Stromal cell of bone marrow (primary cell): Measurements from ENCODE around the gene GRPEL2.
A peak's percentile ranks its signal among the peaks of the same experiment; 100 is the strongest.

ENCODE experiments used
- DNase-seq: peaks from one replicate; pipeline ENCODE4 v3.0.0-alpha.2; 2012; ENCODE audit warnings: low read depth

The GRPEL2 gene, protein sequence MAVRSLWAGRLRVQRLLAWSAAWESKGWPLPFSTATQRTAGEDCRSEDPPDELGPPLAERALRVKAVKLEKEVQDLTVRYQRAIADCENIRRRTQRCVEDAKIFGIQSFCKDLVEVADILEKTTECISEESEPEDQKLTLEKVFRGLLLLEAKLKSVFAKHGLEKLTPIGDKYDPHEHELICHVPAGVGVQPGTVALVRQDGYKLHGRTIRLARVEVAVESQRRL

DNA sequence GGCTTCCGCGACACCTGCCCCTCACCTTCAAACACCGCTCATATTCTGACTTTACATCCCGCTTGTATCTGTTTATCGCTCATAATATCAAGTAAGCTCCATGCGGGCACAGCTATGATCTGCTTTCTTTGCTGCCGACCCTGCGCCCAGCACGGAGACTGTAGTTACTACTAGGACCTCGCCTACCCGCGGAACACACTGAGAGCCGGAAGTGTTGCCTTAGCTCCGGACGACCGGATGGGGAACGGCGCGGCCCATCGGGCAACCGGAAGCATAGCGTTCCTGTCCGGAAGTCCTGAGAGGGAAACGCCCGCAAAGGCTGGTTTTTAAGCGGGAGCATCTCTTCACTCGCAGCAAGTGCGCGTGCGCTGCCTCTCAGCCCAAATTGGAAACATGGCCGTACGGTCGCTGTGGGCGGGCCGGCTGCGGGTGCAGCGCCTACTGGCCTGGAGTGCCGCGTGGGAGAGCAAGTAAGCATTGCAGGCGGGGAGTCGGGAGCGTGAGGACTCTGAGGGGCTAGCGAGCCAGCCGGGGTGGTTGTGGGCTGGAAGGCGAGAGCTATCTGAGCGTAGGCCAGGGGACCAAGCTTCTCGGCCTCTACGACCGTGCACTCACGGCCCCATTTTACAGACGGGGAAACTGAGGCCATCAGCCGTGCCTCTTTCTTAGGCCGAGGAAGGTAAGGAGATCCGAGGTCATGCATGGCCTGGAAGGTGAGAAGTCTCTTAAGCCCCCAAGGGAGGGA lies at the start of gene GRPEL2:
Gene GRPEL2 (plus strand): TSS at position 353 of the 745 bp plus-strand sequence. CDS start 41 bp downstream, at position 394.
- DNase-seq = peak; percentile 96

DNA sequence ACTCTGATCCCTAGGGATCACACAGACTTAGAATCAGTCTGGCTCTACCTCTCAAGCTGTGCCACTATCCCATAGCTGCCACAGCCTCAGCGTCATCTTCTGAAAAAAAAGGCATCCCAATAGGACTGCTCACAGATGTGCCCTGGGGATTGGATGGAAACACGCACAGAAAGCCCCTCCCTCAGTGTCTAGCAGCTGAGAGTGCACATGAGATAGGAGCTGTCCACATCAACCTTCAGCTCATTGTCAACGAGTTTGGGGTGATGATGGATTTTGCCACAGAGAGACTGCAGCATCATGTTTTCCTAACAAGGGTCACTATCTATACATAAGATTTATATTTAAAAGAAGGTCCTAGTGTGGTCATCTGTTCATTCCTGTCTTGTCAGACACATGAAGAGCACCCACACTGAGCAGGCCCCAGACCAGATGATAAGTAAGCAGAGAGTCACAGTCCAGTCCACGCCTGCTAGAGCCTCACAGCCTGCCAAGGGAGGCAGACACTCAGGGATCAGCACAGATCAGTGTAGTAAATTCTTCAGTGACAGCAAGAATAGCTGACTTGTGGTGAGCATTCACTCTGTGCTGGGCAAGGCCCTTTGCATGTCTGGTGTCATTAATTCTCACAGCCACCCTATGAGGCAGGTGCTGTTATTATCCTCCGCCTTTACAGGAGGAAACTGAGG lies 47.8 kb upstream of the GRPEL2 start:
- no peak for DNase-seq

DNA sequence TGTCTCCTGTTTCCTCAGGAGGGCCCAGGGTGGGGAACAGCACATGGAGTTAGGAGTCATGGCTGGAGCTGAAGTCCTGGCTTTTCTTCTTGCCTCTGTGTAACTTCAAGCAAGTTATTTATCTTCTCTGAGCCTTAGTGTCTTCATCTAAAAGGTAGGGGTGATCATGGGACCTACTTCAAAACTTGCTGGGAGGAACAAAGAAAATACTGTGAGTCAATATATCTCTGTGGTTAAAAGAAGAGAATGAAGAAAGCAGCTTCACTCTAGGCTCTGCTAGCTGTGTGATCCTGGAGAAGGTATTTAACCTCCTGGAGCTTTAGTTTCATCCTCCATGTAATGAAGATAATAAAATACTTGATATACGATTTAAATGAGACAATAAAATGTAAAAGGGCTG lies 47.1 kb upstream of the GRPEL2 start:
- DNase-seq = no peak

DNA sequence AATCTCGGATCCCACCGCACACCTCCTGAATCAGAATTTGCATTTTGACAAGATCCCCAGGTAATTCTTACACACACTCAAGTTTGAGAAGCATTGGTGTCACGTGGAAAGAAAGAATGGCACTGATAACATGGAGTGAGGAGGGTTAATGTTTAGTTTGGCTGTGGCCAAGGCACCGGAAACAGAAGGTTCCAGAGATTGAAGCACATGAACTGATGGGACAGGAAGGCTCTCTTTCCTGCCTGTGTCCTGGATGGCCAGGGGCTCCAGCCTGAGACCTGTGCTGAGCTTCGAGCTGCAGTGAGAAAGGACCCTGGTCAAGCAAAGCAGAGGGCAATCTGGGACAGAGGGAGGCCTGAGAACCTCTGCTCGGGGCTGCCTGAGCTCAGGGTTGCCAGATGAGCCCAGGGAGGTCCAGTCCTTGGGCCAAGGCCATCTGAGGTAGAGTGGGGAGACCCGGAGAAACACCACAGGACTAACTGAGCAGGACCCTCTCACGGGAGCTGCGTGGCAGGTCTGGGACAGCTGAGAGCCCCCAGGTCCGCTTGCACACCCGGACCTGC lies 46.4 kb upstream of the GRPEL2 start:
- no peak for DNase-seq

DNA sequence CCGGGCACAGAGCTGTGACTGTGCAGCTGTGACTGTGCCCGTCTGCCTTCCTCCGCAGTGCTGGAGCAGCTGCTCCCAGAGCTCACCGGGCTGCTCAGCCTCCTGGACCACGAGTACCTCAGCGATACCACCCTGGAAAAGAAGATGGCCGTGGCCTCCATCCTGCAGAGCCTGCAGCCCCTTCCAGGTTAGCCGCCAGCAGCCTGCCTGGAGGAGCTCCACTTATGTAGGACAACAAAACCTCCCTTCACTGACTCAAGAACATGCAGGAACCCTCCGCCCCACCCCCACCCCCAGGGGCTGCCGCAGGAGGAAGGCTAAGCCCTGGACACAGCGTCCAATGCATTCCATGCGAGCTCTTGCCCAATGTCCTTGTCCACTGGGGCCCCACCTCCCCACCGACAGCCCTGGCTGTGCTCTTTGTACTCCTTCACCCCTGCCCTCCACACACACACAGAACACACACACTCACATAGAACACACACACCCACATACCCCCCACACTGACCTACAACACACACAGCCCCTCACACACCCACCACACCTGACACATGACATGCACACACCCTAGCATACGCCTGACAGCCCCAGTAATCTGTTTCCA lies 45.7 kb upstream of the GRPEL2 start:
- no peak for DNase-seq

DNA sequence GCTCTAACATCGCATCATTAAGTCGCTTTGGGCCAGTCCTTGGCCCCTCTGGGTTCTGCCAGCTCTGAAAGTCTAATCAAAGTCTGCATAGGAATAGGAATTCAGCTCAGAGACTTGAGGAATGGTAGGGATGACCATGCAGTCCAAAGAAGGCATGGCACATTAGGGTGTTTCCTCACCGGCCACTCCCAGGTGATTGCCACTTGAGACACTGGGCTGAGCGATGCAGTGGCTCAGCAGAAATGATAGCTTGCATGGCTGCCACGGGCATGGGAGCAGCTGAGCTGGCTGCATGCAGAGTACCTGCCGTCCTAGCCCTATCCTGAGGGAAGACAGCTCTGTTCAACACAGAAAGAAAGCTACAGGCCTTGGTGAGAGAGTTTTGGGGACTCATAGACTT lies 44.9 kb upstream of the GRPEL2 start:
- DNase-seq = no peak

DNA sequence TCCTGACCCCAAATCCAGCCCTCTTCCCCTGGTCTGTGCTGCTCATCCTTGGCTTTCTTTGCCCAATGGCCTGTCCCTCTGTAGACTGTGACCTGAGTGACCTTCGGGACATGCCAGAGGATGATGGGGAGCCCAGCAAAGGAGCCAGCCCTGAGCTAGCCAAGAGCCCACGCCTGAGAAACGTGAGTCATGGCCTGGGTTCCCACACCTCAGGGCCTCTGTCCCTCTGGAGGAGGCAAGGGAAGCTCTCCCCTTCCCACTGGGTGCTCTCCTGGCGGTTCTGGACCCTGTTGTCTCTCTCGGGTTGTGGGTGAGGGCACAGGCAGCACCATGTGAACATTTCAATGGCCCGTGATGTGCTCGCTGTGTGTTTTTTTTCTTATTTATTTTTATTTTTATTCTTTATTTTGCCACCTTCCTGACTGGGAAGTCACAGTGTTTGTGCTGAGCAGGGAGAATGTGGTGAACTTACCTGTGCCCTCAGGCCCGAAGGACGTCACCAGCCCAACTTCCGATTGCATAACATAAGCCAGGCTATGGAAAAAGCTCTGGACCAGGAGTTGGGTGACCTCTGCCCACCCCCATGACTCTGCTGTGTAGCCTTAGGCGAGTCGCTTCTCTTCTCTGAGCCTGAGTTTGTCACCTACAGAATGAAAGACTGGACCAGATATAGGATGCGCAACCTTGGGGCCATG lies 44.1 kb upstream of the GRPEL2 start:
- DNase-seq = no peak

DNA sequence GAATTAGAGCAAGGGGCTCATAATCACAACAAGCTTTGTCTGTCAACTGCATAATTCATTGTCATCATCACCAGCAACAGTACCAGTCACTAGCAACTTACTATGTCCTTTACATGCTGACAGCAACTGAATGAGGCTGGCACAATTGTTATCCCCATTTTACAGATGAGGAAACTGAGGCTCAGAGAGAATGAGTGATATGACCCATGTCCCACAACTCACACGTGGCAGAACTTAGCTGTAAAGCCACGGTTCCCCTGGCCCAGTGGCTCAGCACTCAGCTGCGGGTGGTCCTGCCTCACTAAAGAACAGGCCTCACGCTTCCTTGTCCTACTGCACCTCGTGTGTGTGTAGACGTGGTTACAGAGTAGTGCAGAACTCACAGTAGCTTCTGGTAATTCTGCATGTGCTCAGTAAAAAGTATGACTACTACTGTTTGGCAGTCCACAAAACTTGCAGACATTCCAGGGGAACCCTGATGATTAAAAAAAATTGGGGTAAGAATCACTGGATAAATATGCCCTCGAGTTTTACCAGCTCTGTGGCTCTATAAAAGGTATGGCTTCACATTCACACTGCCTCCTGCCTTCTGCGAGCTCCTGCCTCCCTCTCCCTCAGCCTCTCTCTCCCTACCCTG lies 43.4 kb upstream of the GRPEL2 start:
- no peak for DNase-seq

DNA sequence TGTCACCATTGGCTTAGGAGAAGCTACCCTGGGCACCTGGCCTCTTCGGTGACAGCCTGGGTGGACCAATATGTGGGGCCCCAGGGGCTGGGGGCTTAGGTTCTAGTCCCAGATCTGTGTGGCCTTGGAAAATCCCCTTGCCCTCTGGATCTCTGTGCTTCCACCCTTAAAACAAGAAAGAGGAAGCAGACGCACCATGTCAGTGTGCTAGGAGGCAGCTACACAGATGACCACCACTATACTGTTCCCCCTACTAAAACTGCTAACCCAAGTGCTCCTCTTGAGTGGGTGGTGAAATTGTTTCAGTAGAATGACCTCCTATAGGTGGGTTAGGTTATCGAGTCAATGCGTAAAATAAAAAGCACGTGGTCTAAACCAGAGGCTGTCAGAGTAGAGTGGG lies 42.7 kb upstream of the GRPEL2 start:
- DNase-seq = no peak

DNA sequence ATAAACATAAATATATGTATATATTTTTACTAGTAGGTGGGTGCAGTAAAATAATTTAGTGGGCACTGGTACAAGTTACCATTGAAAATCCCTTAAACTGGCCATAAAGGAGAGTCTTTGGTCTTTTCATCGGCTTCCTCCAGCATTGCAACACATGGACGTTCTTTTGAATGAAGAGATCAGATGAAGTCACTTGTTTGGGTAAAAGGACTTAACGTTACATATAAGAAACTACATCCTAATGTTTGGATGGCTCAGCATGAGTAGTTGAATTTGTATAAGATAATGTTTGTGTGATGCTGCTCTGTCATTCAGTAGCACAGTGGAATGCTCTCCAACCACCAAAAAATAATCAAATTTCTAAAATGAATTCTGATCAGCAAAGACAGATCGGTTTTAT lies 42.1 kb upstream of the GRPEL2 start:
- no peak for DNase-seq

DNA sequence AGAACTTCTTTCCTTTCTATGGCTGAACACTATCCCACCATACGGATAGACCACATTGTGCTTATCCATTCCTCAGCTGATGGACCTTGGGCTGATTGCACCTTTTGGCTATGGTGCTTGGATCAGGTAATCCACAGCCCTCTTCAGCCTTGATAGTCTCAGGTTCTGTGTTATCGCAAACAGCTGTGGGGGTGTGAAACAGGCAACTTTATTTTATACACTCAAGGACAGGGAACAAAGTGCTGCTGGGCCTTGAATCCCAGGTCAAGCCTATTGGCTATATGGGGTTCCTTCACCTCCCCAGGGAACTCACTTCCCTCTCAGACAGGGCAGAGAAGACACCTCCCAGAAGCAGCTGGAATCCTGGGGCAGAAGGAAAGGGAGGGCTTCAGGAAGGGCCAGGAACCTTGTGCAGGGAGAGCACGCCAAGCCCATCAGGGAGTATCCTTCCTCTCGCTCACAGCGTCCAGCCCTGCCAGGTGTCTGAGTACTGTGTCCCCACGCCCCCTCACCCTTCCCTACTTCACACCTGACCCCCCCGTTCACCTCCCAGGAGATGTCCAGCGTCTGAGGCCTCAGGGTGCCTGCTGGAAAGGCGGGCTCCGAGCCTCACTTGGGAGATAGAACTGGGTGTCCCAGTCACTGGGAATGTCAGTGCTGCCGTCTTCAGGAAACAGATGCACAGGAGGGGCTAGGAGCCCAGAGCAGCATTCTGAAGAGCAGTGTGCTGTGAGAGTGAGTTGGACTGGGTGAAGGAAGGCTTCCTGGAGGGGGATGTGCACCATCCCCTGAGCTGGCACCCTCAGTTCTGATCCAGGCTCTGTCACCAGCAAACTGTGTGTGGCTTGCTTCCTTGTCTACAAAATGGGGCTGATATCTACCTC lies 40.9 kb upstream of the GRPEL2 start:
- DNase-seq = no peak

DNA sequence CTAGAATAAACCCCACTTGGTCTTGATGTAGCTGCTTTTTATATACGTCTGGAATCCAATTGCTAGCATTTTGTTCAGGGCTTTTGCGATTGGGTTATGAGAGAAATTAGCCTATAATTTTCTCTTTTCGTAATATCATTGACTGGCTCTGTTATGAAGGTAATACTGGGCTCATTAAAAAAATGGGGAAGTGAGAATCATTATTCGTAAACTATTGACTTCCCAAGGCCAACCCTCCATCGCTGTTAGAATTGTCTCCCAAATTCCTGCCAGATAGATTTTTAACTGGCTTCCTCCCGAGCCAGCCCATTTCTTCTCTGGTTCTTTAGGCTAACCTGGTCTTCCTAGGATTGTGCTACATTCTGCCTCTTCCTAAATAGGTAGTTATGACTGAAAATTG lies 35.9 kb upstream of the GRPEL2 start:
- no peak for DNase-seq

DNA sequence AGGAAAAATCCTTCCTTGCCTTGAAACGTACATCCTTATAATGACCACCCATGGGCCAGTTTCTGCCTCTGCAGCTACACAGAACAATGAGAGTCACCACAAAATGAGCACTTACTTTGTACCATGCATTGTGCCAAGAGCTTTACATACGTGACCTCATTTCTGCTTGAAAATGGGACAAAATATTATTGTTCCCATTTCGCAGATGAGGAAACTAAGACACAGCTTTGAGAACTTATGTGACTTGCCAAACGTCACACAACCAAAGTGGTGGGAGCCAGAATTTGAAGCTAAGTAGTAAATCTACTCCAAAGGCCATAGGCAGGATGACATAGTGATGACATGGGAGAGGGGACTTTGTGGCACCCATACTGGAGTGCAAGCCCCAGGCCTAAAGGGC lies 34.8 kb upstream of the GRPEL2 start:
- DNase-seq = no peak

DNA sequence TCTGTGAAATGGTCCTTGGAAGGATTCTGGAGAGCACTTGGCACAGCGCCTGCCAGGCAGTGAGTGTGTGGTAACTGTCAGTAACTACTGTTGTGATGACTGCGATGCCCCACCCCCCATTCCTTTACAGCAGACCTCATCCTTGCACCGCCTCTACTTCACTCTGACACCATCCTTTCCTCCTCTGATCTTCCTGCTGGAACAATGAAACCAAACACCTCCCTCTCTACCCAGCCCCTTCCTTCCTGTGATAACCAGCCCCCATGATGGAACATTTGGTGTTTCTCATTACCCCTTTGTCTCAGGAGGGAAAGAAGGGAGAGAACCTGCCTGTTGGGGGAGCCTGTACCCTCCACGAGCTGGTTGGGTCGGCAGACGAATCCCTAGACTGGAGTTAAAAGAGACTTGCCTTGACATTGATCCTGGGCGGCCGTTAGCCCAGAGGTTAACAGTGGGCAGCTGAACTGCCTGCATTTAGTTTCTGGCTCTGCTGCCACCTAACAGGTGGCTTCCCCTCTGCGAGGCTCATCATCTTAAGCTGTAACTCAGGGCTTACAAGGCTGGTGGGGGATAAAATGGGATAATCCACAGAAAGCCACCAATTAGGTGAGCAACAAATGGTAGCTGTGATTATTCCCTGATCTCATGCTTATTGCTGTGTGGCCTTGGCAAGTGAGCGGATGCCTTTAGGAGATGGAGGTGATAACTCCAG lies 34.2 kb upstream of the GRPEL2 start:
- peak; percentile 31 for DNase-seq

DNA sequence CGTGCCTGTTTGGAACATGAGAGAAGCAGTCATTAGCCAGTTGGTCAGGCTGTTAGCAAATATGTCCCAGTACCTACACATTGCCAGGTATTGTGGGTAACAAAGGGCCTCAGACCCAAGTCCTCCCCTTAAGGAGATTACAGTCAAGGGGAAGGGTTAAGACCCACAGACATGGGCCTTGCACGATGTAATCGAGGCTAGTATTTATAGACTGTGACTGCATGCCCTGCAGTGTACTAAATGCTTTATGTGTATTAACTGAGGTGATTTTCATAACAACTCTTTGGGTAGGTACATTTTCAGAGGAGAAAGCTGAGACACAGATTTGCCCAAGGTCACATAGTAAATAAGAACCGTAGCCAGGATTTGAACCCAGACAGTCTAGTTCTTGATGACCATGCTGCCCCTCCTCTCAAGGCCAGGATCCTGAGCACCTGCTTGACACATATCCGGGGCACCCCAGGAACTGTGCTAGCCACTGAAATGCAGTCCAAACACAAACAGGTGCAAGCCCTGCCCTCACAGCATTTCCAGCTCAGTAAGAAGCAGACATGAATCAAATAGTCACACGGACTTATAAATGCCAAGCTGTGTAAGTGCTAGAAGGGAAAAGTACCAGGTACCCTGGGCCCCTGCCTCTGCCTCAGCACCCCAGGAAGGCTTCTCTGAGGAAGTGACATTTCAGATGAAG lies 32.0 kb upstream of the GRPEL2 start:
- no peak for DNase-seq

DNA sequence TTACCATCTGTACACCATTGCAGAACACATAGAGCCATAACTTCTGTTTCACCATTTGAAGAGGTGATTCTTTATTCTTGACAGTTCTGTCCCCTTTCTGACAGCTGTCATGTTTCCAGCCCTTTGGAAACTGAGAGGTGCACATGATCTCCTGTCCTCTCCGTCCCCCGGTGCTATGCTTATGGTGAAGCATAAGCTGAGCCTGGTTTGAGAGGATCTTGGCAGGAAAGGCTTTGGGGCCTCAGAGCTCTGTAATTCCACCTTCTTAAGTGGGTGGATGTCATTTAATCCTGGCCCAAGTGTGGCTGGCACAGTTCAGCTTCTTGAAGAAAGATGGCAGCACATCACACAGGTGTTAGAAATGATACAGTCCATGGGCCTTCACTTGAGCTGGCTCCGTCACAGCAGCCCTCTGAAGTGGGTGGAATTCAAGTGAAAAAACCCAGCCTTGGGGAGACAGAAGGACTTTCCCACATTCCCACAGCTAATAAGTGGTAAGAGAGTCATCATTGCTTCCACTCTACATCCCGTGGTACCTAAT lies 30.7 kb upstream of the GRPEL2 start:
- no peak for DNase-seq

DNA sequence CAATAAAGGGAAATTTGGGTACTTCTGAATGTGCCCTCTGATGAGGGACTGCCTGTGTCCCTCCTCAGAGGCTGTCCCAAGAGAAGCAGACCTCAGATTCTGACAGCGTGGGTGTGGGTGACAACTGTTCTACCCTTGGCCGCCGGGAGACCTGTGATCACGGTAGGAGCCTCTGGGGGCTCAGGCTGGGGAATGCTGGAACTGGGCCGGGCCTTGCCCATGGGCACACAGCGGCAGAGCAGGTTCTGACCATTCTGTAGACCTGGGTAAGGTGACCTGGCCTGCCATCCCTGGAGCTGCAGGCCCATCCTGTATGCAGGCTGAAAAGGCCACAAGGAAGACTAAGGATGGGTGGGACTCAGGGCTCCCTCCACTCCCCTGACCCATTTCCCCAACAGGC lies 29.5 kb upstream of the GRPEL2 start:
- no peak for DNase-seq

DNA sequence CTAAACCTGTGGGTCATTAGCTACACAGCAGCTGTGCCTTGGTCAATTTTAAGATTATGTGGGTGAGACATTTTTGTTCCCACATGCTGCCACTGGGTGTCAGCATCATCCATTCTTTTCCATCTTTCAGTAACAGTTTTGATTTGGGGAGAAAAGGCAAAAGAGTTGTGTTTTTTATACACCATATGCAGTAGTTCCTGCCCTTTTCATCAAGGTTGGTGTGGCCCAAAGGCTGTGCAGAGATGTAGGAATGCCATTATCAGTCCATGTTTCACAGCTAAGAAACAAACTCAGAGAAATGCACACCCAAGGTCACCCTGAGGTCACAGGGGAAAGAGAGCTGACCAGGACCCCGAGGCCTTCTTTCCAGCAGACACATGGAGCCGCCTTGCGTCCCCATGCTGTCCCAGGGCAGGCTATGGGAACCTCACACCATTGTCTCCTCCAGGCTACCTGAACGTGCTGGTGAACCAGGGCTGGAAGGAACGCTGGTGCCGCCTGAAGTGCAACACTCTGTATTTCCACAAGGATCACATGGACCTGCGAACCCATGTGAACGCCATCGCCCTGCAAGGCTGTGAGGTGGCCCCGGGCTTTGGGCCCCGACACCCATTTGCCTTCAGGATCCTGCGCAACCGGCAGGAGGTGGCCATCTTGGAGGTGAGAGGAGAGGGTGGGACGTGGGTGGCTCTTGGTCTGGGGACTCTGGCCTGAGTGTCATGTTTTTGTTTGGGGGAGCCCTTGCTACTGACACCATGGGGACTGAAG lies 27.8 kb upstream of the GRPEL2 start:
- peak; percentile 41 for DNase-seq
